Measurements from ENCODE around the gene GPSM3. TPM values are rescaled to one million over a fixed set of nuclear protein-coding genes. Genes with fewer than 3 reads are reported as not detected.

Gene GPSM3
- total and polyA plus RNA-seq, 3 donors from 2014 or later: 5.4 to 11.3 (median 7.7) TPM

DNA sequence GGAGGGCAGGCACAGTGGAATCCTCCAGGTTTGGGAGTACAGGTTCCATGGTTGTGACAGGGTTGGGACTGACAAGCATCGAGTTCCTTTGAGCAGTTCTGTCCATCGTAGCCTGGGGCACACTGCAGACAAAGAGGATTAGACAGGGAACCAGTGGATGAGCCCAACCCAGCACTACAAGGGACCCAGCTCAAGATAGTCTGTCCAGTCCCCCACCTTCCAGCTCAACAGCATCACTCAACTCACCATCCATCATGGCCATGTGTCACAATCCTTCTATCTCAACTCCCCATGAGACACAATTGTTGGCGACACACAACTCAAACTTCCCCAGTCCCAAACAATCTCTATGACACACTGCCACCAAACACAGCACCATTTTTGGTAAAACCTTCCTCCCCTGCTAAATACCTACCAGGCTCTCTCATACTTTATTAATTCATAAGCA lies 11.8 kb upstream of the GPSM3 start:
- H3K27me3 ChIP-seq: no peaks in the 10 kb centered on the region
- 80 to 94% methylated on average over 2 to 3 of the region's 3 CpGs for WGBS, 2 donors
- no peak overlapping the region for H3K4me3 ChIP-seq
- TF ChIP-seq POLR2A (IDR thresholded peaks at IDR 0.05): no peak
- TF ChIP-seq, protein P1, sequence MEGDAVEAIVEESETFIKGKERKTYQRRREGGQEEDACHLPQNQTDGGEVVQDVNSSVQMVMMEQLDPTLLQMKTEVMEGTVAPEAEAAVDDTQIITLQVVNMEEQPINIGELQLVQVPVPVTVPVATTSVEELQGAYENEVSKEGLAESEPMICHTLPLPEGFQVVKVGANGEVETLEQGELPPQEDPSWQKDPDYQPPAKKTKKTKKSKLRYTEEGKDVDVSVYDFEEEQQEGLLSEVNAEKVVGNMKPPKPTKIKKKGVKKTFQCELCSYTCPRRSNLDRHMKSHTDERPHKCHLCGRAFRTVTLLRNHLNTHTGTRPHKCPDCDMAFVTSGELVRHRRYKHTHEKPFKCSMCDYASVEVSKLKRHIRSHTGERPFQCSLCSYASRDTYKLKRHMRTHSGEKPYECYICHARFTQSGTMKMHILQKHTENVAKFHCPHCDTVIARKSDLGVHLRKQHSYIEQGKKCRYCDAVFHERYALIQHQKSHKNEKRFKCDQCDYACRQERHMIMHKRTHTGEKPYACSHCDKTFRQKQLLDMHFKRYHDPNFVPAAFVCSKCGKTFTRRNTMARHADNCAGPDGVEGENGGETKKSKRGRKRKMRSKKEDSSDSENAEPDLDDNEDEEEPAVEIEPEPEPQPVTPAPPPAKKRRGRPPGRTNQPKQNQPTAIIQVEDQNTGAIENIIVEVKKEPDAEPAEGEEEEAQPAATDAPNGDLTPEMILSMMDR (IDR thresholded peaks at IDR 0.05): no peak
- no peaks in the 10 kb centered on the region for H3K9me3 ChIP-seq
- no peaks in the 10 kb centered on the region for H3K4me1 ChIP-seq
- intact Hi-C loops (cut with DNase I; ENCODE audit: low total_unique reads): no loop called here
- H3K36me3 ChIP-seq (ENCODE audit: low read depth, missing control alignments): no peaks in the 10 kb centered on the region
- H3K27ac ChIP-seq: no peak overlapping the region
- no peak for DNase-seq

DNA sequence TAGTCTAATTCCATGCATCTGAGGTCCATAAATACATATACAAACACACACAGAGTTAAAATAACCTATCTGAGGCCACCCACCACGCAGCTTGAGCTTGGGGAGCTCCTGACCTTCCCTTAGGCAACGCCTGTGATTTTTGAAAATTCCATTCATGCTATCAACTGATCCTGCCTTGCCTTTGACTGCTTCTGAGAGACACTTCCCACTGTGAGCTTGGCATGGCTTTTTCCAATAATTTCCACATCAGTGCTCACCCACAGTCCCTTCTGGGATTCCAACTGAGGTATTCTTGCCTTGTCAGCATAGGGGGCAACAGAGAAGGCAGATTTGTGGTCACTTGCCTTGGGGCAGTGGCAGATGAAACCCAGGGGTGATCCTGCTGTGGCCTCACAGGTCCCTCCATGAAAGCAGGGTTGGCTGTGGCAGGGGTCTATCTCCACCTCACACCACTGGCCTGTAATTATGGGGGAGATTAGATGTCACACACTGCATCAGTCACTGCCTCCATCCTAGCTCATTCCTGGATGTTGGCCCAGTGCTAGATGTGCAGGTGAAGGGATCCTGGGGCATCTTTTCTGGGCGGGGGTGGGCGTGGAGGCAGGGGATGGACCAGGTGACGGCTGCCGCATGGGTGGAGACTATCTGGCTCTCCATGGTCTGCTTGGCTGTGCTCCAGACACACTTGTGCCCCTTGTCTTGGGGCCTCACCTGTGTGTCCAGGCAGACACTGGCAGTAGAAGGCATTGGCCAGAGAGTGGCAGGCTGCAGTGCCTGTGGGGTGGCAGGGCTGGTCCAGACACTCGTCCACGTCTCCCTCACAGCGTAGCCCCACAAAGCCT lies 11.2 kb upstream of the GPSM3 start:
- Histone ChIP-seq H3K4me3 (no peak overlapping the region), H3K27me3 (no peaks in the 10 kb centered on the region), H3K36me3 (ENCODE audit: low read depth, missing control alignments) (no peaks in the 10 kb centered on the region), H3K4me1 (no peaks in the 10 kb centered on the region), H3K27ac (no peak overlapping the region), H3K9me3 (no peaks in the 10 kb centered on the region)
- WGBS, 2 donors: 77 to 90% methylated on average over 2 to 9 of the region's 9 CpGs
- TF ChIP-seq, protein P1 (IDR thresholded peaks at IDR 0.05): no peak
- no peak for TF ChIP-seq POLR2A (IDR thresholded peaks at IDR 0.05)
- no peak for DNase-seq
- intact Hi-C loops (cut with DNase I; ENCODE audit: low total_unique reads): no loop called here

DNA sequence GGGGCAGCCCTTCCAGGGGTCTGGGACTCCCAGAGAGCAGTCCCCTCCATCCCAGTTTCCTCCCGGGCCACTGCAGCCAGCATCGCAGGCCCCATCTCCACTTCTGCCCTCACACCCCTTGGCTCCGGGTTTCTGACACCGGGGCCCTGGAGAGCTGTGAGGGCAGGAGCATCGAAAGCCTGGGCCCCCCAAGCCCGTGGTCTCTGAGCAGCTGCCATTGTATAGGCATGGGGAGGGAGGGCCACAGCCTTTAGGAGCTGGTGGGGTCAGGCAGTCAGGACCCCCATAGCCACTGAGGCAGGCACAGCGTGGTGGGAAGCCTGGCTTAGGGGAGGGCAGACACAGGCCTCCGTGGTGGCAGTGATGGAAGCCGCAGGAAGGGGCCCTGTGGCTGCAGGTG lies 9.7 kb upstream of the GPSM3 start:
- H3K27ac ChIP-seq: no peak overlapping the region
- intact Hi-C loops (cut with DNase I; ENCODE audit: low total_unique reads): no loop called here
- no peak overlapping the region for H3K4me3 ChIP-seq
- no peaks in the 10 kb centered on the region for H3K36me3 ChIP-seq (ENCODE audit: low read depth, missing control alignments)
- no peak for DNase-seq
- no peaks in the 10 kb centered on the region for H3K27me3 ChIP-seq
- H3K4me1 ChIP-seq: peaks cover 4% of the 10 kb centered on the region
- TF ChIP-seq, protein P1 (IDR thresholded peaks at IDR 0.05): no peak
- TF ChIP-seq POLR2A (IDR thresholded peaks at IDR 0.05): no peak
- H3K9me3 ChIP-seq: no peaks in the 10 kb centered on the region
- 86 to 87% methylated on average over 9 of the region's 9 CpGs for WGBS, 2 donors

GRCh38 chr6:32200711-32201475 lies 8.4 kb upstream of the GPSM3 start:
- H3K27me3 ChIP-seq: no peaks in the 10 kb centered on the region
- peaks cover 12% of the 10 kb centered on the region for H3K4me1 ChIP-seq
- H3K4me3 ChIP-seq: no peak overlapping the region
- H3K9me3 ChIP-seq: no peaks in the 10 kb centered on the region
- no peak overlapping the region for H3K27ac ChIP-seq
- H3K36me3 ChIP-seq (ENCODE audit: low read depth, missing control alignments): no peaks in the 10 kb centered on the region
- TF ChIP-seq, protein P1 (IDR thresholded peaks at IDR 0.05): no peak
- TF ChIP-seq POLR2A (IDR thresholded peaks at IDR 0.05): no peak
- WGBS, 2 donors: 83 to 90% methylated on average over 8 to 13 of the region's 13 CpGs
- no peak for DNase-seq
- intact Hi-C loops (cut with DNase I; ENCODE audit: low total_unique reads): no loop called here
